HUES6 (cell line): ENCODE data around the gene CRYGN.
A peak's percentile ranks its signal among the peaks of the same experiment; 100 is the strongest.

Source experiments
- H3K27ac ChIP-seq: 2 replicates; pipeline ENCODE4 v1.7.0; 2013; ENCODE audit warnings: low read depth, mild to moderate bottlenecking, low read length, inconsistent platforms
- H3K27me3 ChIP-seq: 2 replicates; pipeline ENCODE4 v1.6.1; 2013; ENCODE audit warnings: low read length; ENCODE audit not compliant: control insufficient read depth, insufficient read depth
- H3K36me3 ChIP-seq: 2 replicates; pipeline ENCODE4 v1.6.1; 2013; ENCODE audit warnings: low read length; ENCODE audit not compliant: control insufficient read depth, insufficient read depth
- H3K4me1 ChIP-seq: 2 replicates; pipeline ENCODE4 v1.6.1; 2013; ENCODE audit warnings: low read length; ENCODE audit not compliant: control insufficient read depth, insufficient read depth
- H3K4me3 ChIP-seq: 2 replicates; pipeline ENCODE4 v1.5.1; 2013; ENCODE audit warnings: low read depth, low read length
- H3K9ac ChIP-seq: one replicate; pipeline ENCODE4 v1.6.1; 2013; ENCODE audit warnings: mild to moderate bottlenecking, low read length
- H3K9me3 ChIP-seq: 2 replicates; pipeline ENCODE4 v1.6.1; 2013; ENCODE audit warnings: low read depth, low read length; ENCODE audit not compliant: control insufficient read depth, insufficient read depth

Gene CRYGN

GRCh38 chr7:151449990-151450389 is 10.0 kb upstream of the CRYGN start:
- no peaks in the 10 kb centered on the region for H3K9me3 ChIP-seq
- H3K4me3 ChIP-seq, result no peak overlapping the region
- H3K27me3 ChIP-seq, result peaks cover 7% of the 10 kb centered on the region; the same call in 1 of the 2 replicates
- H3K9ac ChIP-seq, result no peak overlapping the region
- H3K36me3 ChIP-seq, result no peaks in the 10 kb centered on the region
- peaks cover 6% of the 10 kb centered on the region for H3K4me1 ChIP-seq
- no peak overlapping the region for H3K27ac ChIP-seq

GRCh38 chr7:151448261-151449252 is 8.6 kb upstream of the CRYGN start:
- Histone ChIP-seq H3K4me3 (peak overlapping the region; percentile 66), H3K9ac (peak overlapping the region; percentile 45), H3K27me3 (peaks cover 7% of the 10 kb centered on the region; the same call in 1 of the 2 replicates), H3K4me1 (peaks cover 6% of the 10 kb centered on the region), H3K9me3 (no peaks in the 10 kb centered on the region), H3K27ac (no peak overlapping the region; the same call in 1 of the 2 replicates), H3K36me3 (no peaks in the 10 kb centered on the region)

DNA sequence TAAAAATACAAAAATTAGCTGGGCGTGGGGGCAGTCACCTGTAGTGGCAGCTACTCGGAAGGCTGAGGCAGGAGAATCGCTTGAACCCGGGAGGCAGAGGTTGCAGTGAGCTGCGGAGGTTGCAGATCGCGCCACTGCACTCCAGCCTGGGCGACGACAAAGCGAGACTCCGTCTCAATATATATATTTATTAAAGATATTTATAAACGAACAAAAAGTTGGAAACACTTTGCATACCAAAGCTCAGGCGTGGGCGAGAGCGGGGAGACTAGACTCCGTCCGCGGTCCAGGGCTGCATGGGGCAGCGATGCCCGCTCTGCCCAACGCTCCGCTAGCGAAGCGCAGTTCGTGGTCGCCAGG is 7.9 kb upstream of the CRYGN start:
- peaks cover 7% of the 10 kb centered on the region; the same call in 1 of the 2 replicates for H3K27me3 ChIP-seq
- no peaks in the 10 kb centered on the region for H3K9me3 ChIP-seq
- peaks cover under 1% of the 10 kb centered on the region; the same call in 1 of the 2 replicates for H3K4me1 ChIP-seq
- no peak overlapping the region for H3K27ac ChIP-seq
- H3K4me3 ChIP-seq, result peak overlapping the region; percentile 66
- no peaks in the 10 kb centered on the region for H3K36me3 ChIP-seq
- no peak overlapping the region for H3K9ac ChIP-seq

GRCh38 chr7:151447312-151447711 is 7.4 kb upstream of the CRYGN start:
- H3K4me3 ChIP-seq, result no peak overlapping the region
- peaks cover 7% of the 10 kb centered on the region; the same call in 1 of the 2 replicates for H3K27me3 ChIP-seq
- no peaks in the 10 kb centered on the region; the same call in 1 of the 2 replicates for H3K4me1 ChIP-seq
- H3K9ac ChIP-seq, result no peak overlapping the region
- no peak overlapping the region for H3K27ac ChIP-seq
- H3K9me3 ChIP-seq, result no peaks in the 10 kb centered on the region
- no peaks in the 10 kb centered on the region for H3K36me3 ChIP-seq

DNA sequence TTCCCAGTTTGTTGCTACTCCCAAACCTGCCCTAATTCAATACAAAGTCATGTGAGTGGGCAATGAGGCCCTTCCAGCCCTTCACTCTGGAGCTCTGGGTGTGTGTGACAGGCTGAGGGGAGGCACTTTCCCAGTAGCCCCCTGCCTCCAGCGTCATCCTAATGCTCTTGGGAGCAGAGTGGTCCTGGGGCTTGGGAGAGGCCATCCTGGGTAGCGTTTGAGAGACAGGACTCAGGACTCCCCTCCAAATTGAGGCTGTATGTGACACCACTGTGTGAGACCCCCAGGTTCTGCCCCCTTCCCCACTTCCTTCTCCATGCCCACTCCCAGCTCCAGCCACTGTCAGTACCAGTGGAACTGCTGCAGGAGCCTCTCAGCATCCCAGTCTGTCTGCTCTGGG is 6.5 kb upstream of the CRYGN start:
- Histone ChIP-seq H3K4me1 (peaks cover 6% of the 10 kb centered on the region), H3K27ac (no peak overlapping the region)

DNA sequence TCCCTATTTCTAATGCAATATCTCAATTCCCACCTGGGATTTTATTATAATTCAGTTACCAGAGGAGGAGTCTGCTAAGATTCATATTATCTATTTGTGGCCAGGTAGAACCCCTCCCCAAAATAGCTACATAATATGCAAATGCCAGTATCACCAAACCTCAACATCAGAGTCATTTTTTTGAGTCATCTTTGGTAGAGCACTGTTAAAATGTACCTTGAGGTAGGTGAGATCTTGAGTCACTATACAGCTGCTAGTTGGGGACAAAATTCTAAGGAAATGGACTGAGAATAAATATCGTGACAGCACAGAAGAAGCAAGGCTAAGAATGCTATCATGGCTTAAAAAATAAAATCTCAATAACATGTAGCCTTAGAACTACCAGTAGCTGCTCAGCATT is 4.7 kb upstream of the CRYGN start:
- no peaks in the 10 kb centered on the region for H3K36me3 ChIP-seq
- no peaks in the 10 kb centered on the region for H3K9me3 ChIP-seq
- no peak overlapping the region for H3K27ac ChIP-seq
- peaks cover 7% of the 10 kb centered on the region; the same call in 1 of the 2 replicates for H3K27me3 ChIP-seq
- H3K4me1 ChIP-seq, result peaks cover 20% of the 10 kb centered on the region
- H3K9ac ChIP-seq, result no peak overlapping the region
- no peak overlapping the region for H3K4me3 ChIP-seq

More for the DNA sequence above, 6.5 kb upstream of the CRYGN start:
- no peak overlapping the region for H3K9ac ChIP-seq
- H3K36me3 ChIP-seq, result no peaks in the 10 kb centered on the region
- peaks cover 7% of the 10 kb centered on the region; the same call in 1 of the 2 replicates for H3K27me3 ChIP-seq
- H3K4me3 ChIP-seq, result no peak overlapping the region
- no peaks in the 10 kb centered on the region for H3K9me3 ChIP-seq

DNA sequence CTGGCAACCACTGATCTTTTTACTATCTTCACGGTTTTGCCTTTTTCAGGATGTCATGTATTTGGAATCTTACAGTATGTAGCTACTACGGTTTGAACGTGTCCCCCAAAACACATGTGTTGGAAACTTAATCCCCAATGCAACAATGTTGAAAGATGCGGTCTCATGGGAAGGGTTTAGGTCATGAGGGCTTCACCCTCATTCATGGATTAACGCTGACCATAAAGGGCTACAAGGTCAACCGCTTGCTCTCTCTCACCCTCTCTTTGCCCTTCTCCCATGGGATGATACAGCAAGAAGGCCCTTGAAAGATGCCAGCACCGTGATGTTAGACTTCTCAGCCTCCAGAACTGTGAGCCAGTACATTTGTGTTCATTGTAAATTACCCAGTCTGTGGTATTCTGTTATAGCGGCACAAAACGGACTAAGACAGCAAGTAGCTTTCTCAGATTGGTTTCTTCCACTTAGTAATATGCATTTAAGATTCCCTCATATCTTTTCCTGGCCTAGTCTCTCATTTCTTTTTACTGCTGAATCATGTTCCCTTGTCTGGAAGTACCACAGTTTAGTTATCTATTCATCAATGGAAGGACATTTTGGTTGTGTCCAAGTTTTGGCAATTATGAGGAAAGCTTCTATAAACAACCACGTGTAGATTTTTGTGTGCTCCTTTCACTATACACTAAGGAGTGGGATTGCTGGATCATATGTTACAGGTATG is 3.0 kb upstream of the CRYGN start:
- no peak overlapping the region for H3K4me3 ChIP-seq
- no peak overlapping the region for H3K27ac ChIP-seq
- H3K4me1 ChIP-seq, result peaks cover 27% of the 10 kb centered on the region
- no peaks in the 10 kb centered on the region for H3K9me3 ChIP-seq
- no peaks in the 10 kb centered on the region for H3K36me3 ChIP-seq
- peaks cover 12% of the 10 kb centered on the region; the same call in 1 of the 2 replicates for H3K27me3 ChIP-seq
- no peak overlapping the region for H3K9ac ChIP-seq

- peaks cover 9% of the 10 kb centered on the region; the same call in 1 of the 2 replicates for H3K27me3 ChIP-seq
- no peaks in the 10 kb centered on the region for H3K36me3 ChIP-seq
- peak overlapping the region; percentile 70 for H3K4me3 ChIP-seq
- peak overlapping the region; percentile 57 for H3K9ac ChIP-seq
- H3K27ac ChIP-seq, result no peak overlapping the region
- peaks cover 37% of the 10 kb centered on the region for H3K4me1 ChIP-seq
- no peaks in the 10 kb centered on the region for H3K9me3 ChIP-seq
Observed at GRCh38 chr7:151440799-151441445, 981 bp upstream of the CRYGN start.

GRCh38 chr7:151438864-151439601 is 908 bp downstream of the CRYGN start:
- H3K4me3 ChIP-seq, result peak overlapping the region; percentile 70
- peak overlapping the region; percentile 57 for H3K9ac ChIP-seq

GRCh38 chr7:151437866-151438516 is 1.9 kb downstream of the CRYGN start:
- H3K4me1 ChIP-seq, result peaks cover 37% of the 10 kb centered on the region
- H3K4me3 ChIP-seq, result no peak overlapping the region
- H3K27me3 ChIP-seq, result peaks cover 9% of the 10 kb centered on the region; the same call in 1 of the 2 replicates

More at GRCh38 chr7:151438864-151439601, 908 bp downstream of the CRYGN start:
- no peaks in the 10 kb centered on the region for H3K9me3 ChIP-seq
- peaks cover 37% of the 10 kb centered on the region for H3K4me1 ChIP-seq
- no peak overlapping the region for H3K27ac ChIP-seq
- no peaks in the 10 kb centered on the region for H3K36me3 ChIP-seq
- H3K27me3 ChIP-seq, result peaks cover 9% of the 10 kb centered on the region; the same call in 1 of the 2 replicates

More at GRCh38 chr7:151437866-151438516, 1.9 kb downstream of the CRYGN start:
- Histone ChIP-seq H3K36me3 (no peaks in the 10 kb centered on the region), H3K27ac (no peak overlapping the region), H3K9ac (no peak overlapping the region), H3K9me3 (no peaks in the 10 kb centered on the region)
